HCT116 (cell line): ENCODE data around the gene SULT1A1. TPM values are rescaled to one million over a fixed set of nuclear protein-coding genes. Genes with fewer than 3 reads are reported as not detected.

Experiments
- ATAC-seq: fragments of 200-7000 bp; cut with Tn5 transposase; 2 replicates; pipeline ENCODE4 v1.9.1; 2020; ENCODE audit warnings: mild to moderate bottlenecking, moderate library complexity
- BruUV-seq: library from RNA; stranded (reverse); fragments of 400-500 nt; replicated peaks from 2 replicates; lab custom pipeline; 2021; lab: Mats Ljungman, UMichigan
- CTCF ChIA-PET: fragments of 300-600 bp; sonication (Branson Sonifier 250); formaldehyde crosslinking; loops from one replicate; lab custom pipeline; 2021; ENCODE audit warnings: antibody characterized with exemption; lab: Charles Lee
- POLR2A ChIA-PET: fragments of 300-600, 350-600 bp; sonication (Branson Sonifier 250); formaldehyde crosslinking; loops from one replicate; lab custom pipeline; 2021; ENCODE audit warnings: antibody characterized with exemption; lab: Charles Lee
- RAD21 ChIA-PET, 2 experiments: fragments of 300-600 bp; sonication (Branson Sonifier 250); formaldehyde crosslinking; loops; one replicate each; lab custom pipeline; 2023; ENCODE audit warnings: low total read pairs in 2 of 2; ENCODE audit not compliant: uncharacterized antibody in 2 of 2, unreplicated experiment in 2 of 2, low non-redundant PET in 1 of 2; lab: Charles Lee
- DNase-seq: peaks from one replicate; pipeline ENCODE4 v3.0.0-alpha.2; 2010; ENCODE audit warnings: low read depth, low spot score
- H2AFZ ChIP-seq: fragments of 200-600 bp; shearing (Covaris generic), sonication (generic); 2 replicates; pipeline ENCODE4 v1.6.1; 2017; ENCODE audit warnings: low read depth, mixed run types, mixed read lengths, antibody characterized with exemption, low read length; ENCODE audit not compliant: poor library complexity, severe bottlenecking
- H3K27ac ChIP-seq: 2 replicates; pipeline ENCODE4 v1.5.1; 2012; ENCODE audit warnings: low read depth, low read length
- H3K27me3 ChIP-seq: fragments of 200-600 bp; sonication (generic); 2 replicates; pipeline ENCODE4 v1.6.1; 2016; ENCODE audit warnings: mixed run types, low read length, mixed read lengths; ENCODE audit not compliant: insufficient read depth
- H3K36me3 ChIP-seq, 2 experiments: fragments of 200-500 bp in 1 of 2; fragments of 200-600 bp in 1 of 2; sonication (Bioruptor generic) in 1 of 2; sonication (generic) in 1 of 2; 2 replicates each; pipeline versions ENCODE4 v1.5.1 to v1.6.1; 2014 to 2016; ENCODE audit warnings: low read length in 2 of 2, inconsistent platforms in 1 of 2, mixed read lengths in 1 of 2, mixed run types in 1 of 2; ENCODE audit not compliant: insufficient read depth in 2 of 2, control insufficient read depth in 1 of 2
- H3K4me1 ChIP-seq, 2 experiments: fragments of 200-600 bp in 1 of 2; sonication (generic) in 1 of 2; 2 replicates each; pipeline versions ENCODE4 v1.5.1 to v1.6.1; 2012 to 2017; ENCODE audit warnings: low read length in 2 of 2, inconsistent platforms in 1 of 2, mild to moderate bottlenecking in 1 of 2, mixed read lengths in 1 of 2, mixed run types in 1 of 2, moderate library complexity in 1 of 2; ENCODE audit not compliant: insufficient read depth in 2 of 2, control insufficient read depth in 1 of 2
- H3K4me2 ChIP-seq: fragments of 200-600 bp; sonication (generic); 2 replicates; pipeline ENCODE4 v1.6.1; 2017; ENCODE audit warnings: mixed run types, low read length, mixed read lengths
- H3K4me3 ChIP-seq, 2 experiments: fragments of 200-600 bp in 1 of 2; sonication (generic) in 1 of 2; replicated peaks in 1 of 2; 2 replicates each; pipeline ENCODE4 v1.5.1; 2011 to 2016; ENCODE audit warnings: low read length in 2 of 2, control low read depth in 1 of 2, low read depth in 1 of 2, mild to moderate bottlenecking in 1 of 2, mixed read lengths in 1 of 2, mixed run types in 1 of 2
- H3K79me2 ChIP-seq: fragments of 200-600 bp; sonication (generic); 2 replicates; pipeline ENCODE4 v1.6.1; 2017; ENCODE audit warnings: mild to moderate bottlenecking, mixed run types, low read length, moderate library complexity, mixed read lengths; ENCODE audit not compliant: insufficient read depth
- H3K9ac ChIP-seq: fragments of 200-600 bp; sonication (generic); 2 replicates; pipeline ENCODE4 v1.6.1; 2016; ENCODE audit warnings: low read length, mixed read lengths
- H3K9me2 ChIP-seq: fragments of 200-600 bp; sonication (generic), shearing (Covaris generic); 2 replicates; pipeline ENCODE4 v1.6.1; 2017; ENCODE audit warnings: mixed run types, mild to moderate bottlenecking, moderate library complexity; ENCODE audit not compliant: insufficient read depth
- H3K9me3 ChIP-seq, 2 experiments: fragments of 200-500 bp in 1 of 2; fragments of 200-600 bp in 1 of 2; sonication (Bioruptor generic) in 1 of 2; sonication (generic) in 1 of 2; 2 replicates each; pipeline ENCODE4 v1.6.1; 2014 to 2017; ENCODE audit warnings: low read length in 2 of 2, mixed read lengths in 2 of 2, inconsistent platforms in 1 of 2, low read depth in 1 of 2, mild to moderate bottlenecking in 1 of 2, mixed run types in 1 of 2, moderate library complexity in 1 of 2; ENCODE audit not compliant: control insufficient read depth in 1 of 2, insufficient read depth in 1 of 2
- H4K20me1 ChIP-seq: fragments of 200-600 bp; sonication (generic), shearing (Covaris generic); 2 replicates; pipeline ENCODE4 v1.6.1; 2017; ENCODE audit warnings: mixed run types, mild to moderate bottlenecking, moderate library complexity; ENCODE audit not compliant: insufficient read depth
- CBX3 ChIP-seq: IDR thresholded peaks from 2 replicates; pipeline ENCODE4 v1.6.1; 2012; ENCODE audit warnings: low read depth
- CEBPB ChIP-seq: IDR thresholded peaks from 2 replicates; pipeline ENCODE4 v1.6.1; 2012; ENCODE audit warnings: low read depth
- CTCF ChIP-seq, 3 experiments: fragments of 200-600 bp in 1 of 3; sonication (generic) in 1 of 3; IDR thresholded peaks in 2 of 3; conservative IDR thresholded peaks in 1 of 3; 2 replicates each; pipeline ENCODE4 v1.5.1; 2012 to 2017; ENCODE audit warnings: low read depth in 2 of 3, low read length in 2 of 3, antibody characterized with exemption in 1 of 3, borderline replicate concordance in 1 of 3, control low read depth in 1 of 3, mild to moderate bottlenecking in 1 of 3, mixed read lengths in 1 of 3, mixed run types in 1 of 3, moderate library complexity in 1 of 3; ENCODE audit not compliant: insufficient read depth in 1 of 3
- ELF1 ChIP-seq: IDR thresholded peaks from 2 replicates; pipeline ENCODE4 v1.6.1; 2012; ENCODE audit warnings: low read depth, borderline replicate concordance
- EZH2 ChIP-seq: fragments of 200-600 bp; sonication (generic); IDR thresholded peaks from 2 replicates; pipeline ENCODE4 v1.6.1; 2017; ENCODE audit warnings: antibody characterized with exemption, mixed run types
- EZH2phosphoT487 ChIP-seq: fragments of 200-600 bp; IDR thresholded peaks from 2 replicates; pipeline ENCODE4 v1.6.1; 2018; ENCODE audit warnings: antibody characterized with exemption, borderline replicate concordance
- JUND ChIP-seq: IDR thresholded peaks from 2 replicates; pipeline ENCODE4 v1.6.1; 2012
- POLR2A ChIP-seq: IDR thresholded peaks from 2 replicates; pipeline ENCODE4 v1.7.0; 2011; ENCODE audit warnings: borderline replicate concordance; ENCODE audit not compliant: insufficient read depth, insufficient read length; ENCODE audit errors: extremely low read depth
- REST ChIP-seq: IDR thresholded peaks from 2 replicates; pipeline ENCODE4 v1.6.1; 2012; ENCODE audit warnings: low read depth
- SIN3A ChIP-seq: IDR thresholded peaks from 2 replicates; pipeline ENCODE4 v1.6.1; 2012; ENCODE audit warnings: low read depth
- SP1 ChIP-seq: IDR thresholded peaks from 2 replicates; pipeline ENCODE4 v1.6.1; 2012; ENCODE audit warnings: low read depth
- ZBTB33 ChIP-seq: IDR thresholded peaks from 2 replicates; pipeline ENCODE4 v1.6.1; 2011; ENCODE audit warnings: mild to moderate bottlenecking, low read length, moderate library complexity; ENCODE audit not compliant: insufficient replicate concordance; ENCODE audit errors: extremely low read depth
- ZFX ChIP-seq: fragments of 450-650 bp; IDR thresholded peaks from 2 replicates; pipeline ENCODE4 v1.6.1; 2017
- ZNF274 ChIP-seq: fragments of 200-500 bp; sonication (Bioruptor generic); IDR thresholded peaks from 2 replicates; pipeline ENCODE4 v1.6.1; 2014; ENCODE audit warnings: mild to moderate bottlenecking, low read depth, low read length, inconsistent platforms
- intact Hi-C: fragments of 100-400 bp; cut with micrococcal nuclease; formaldehyde crosslinking; loops from 2 replicates; pipeline ENCODE4 v1.10.0; 2022
- total RNA-seq: library from RNA; stranded (reverse); gene quantifications from one replicate; pipeline ENCODE4 v1.2.1, GENCODE V29; 2021; ENCODE audit not compliant: unreplicated experiment

SULT1A1 gene
- total RNA-seq, 1 experiment from 2014 or later: 23.1 TPM

- H3K27me3 ChIP-seq: no peaks in the 10 kb centered on the region
- no peak overlapping the region for H3K4me2 ChIP-seq
- CTCF ChIA-PET: no interaction called here
- DNase-seq (no peak), ATAC-seq (no peak)
- RAD21 ChIA-PET: no interaction called here
- intact Hi-C loops: no loop called here
- H3K36me3 ChIP-seq: peaks cover 0 to 3% of the 10 kb centered on the region in 2 experiments; a peak in 1 of 4 replicates
- H3K9ac ChIP-seq: no peak overlapping the region
- POLR2A ChIA-PET: no interaction called here
- H3K4me1 ChIP-seq: peaks cover 0 to 8% of the 10 kb centered on the region in 2 experiments; a peak in 2 of 4 replicates
- no peak overlapping the region for H3K4me3 ChIP-seq
- no peaks in the 10 kb centered on the region for H4K20me1 ChIP-seq
- no TSS peak for BruUV-seq
- no peaks in the 10 kb centered on the region for H3K9me3 ChIP-seq
- no peak overlapping the region for H2AFZ ChIP-seq
- no peaks in the 10 kb centered on the region for H3K79me2 ChIP-seq
- no peaks in the 10 kb centered on the region for H3K9me2 ChIP-seq
- H3K27ac ChIP-seq: no peak overlapping the region
- TF ChIP-seq SIN3A (no peak), POLR2A (no peak), CEBPB (no peak), REST (no peak), CBX3 (no peak), ELF1 (no peak), JUND (no peak), EZH2phosphoT487 (no peak), CTCF (IDR thresholded peaks at IDR 0.05 in 2 of 3, conservative IDR thresholded peaks at IDR 0.05 in 1 of 3; ENCODE audit: borderline replicate concordance in 1 of 3, insufficient read depth in 1 of 3, low read depth in 2 of 3, low read length in 2 of 3) (no peak), ZBTB33 (no peak), ZFX (no peak), EZH2 (no peak), SP1 (no peak), ZNF274 (no peak)
Observed at GRCh38 chr16:28590384-28591340, 19.2 kb downstream of the SULT1A1 start.
